Neural crest cell (in vitro differentiated cells): ENCODE results near the gene CACNB4. TPM values are rescaled to one million over a fixed set of nuclear protein-coding genes. Genes with fewer than 3 reads are reported as not detected.

Source experiments
- DNase-seq: peaks from one replicate; pipeline ENCODE4 v3.0.0; 2021; ENCODE audit warnings: low read depth, mixed read lengths, low spot score
- H3K27ac Mint-ChIP-seq: one replicate; pipeline ENCODE4 v1.8.0; 2021; ENCODE audit warnings: mild to moderate bottlenecking, mixed read lengths; ENCODE audit not compliant: unreplicated experiment
- H3K27me3 Mint-ChIP-seq: 2 replicates; pipeline ENCODE4 v1.8.0; 2021; ENCODE audit warnings: low read depth, mild to moderate bottlenecking, mixed read lengths
- H3K36me3 Mint-ChIP-seq: 2 replicates; pipeline ENCODE4 v1.8.0; 2021; ENCODE audit warnings: low read depth, mild to moderate bottlenecking, mixed read lengths
- H3K4me1 Mint-ChIP-seq: 2 replicates; pipeline ENCODE4 v1.8.0; 2021; ENCODE audit warnings: mixed read lengths
- H3K4me3 Mint-ChIP-seq: one replicate; pipeline ENCODE4 v1.8.0; 2021; ENCODE audit warnings: mild to moderate bottlenecking, mixed read lengths
- H3K9me3 Mint-ChIP-seq: 2 replicates; pipeline ENCODE4 v1.8.0; 2021; ENCODE audit warnings: mixed read lengths
- CTCF ChIP-seq: fragments of 200-600 bp; sonication (generic); conservative IDR thresholded peaks from 2 replicates; pipeline ENCODE4 v1.5.0; 2021; ENCODE audit warnings: antibody characterized with exemption, mild to moderate bottlenecking
- total RNA-seq: library from RNA; stranded (reverse); gene quantifications from 2 replicates; pipeline ENCODE4 v1.2.1, GENCODE V29; 2021

The CACNB4 gene
- total RNA-seq, 1 donor from 2014 or later, result 6.9 TPM

GRCh38 chr2:151853070-151853758 lies 245.6 kb downstream of the CACNB4 start:
- Mint-ChIP-seq H3K36me3 (no peaks in the 10 kb centered on the region), H3K27ac (no peak overlapping the region), H3K4me1 (peaks cover 10% of the 10 kb centered on the region), H3K27me3 (no peaks in the 10 kb centered on the region), H3K4me3 (no peak overlapping the region), H3K9me3 (no peaks in the 10 kb centered on the region)
- TF ChIP-seq CTCF, result no peak
- no peak for DNase-seq

GRCh38 chr2:151852260-151853069 lies 246.4 kb downstream of the CACNB4 start:
- Mint-ChIP-seq H3K36me3 (no peaks in the 10 kb centered on the region), H3K27me3 (no peaks in the 10 kb centered on the region), H3K27ac (no peak overlapping the region), H3K9me3 (no peaks in the 10 kb centered on the region), H3K4me3 (no peak overlapping the region), H3K4me1 (peaks cover 10% of the 10 kb centered on the region)
- DNase-seq, result no peak
- no peak for TF ChIP-seq CTCF

GRCh38 chr2:151851761-151852160 lies 247.1 kb downstream of the CACNB4 start:
- TF ChIP-seq CTCF, result no peak
- Mint-ChIP-seq H3K4me1 (peaks cover 10% of the 10 kb centered on the region), H3K27ac (no peak overlapping the region), H3K27me3 (no peaks in the 10 kb centered on the region), H3K9me3 (no peaks in the 10 kb centered on the region), H3K36me3 (no peaks in the 10 kb centered on the region), H3K4me3 (no peak overlapping the region)
- DNase-seq, result no peak

GRCh38 chr2:151849413-151850010 lies 249.3 kb downstream of the CACNB4 start:
- DNase-seq, result no peak
- Mint-ChIP-seq H3K4me3 (no peak overlapping the region), H3K9me3 (no peaks in the 10 kb centered on the region), H3K4me1 (peaks cover 15% of the 10 kb centered on the region), H3K27ac (no peak overlapping the region), H3K27me3 (no peaks in the 10 kb centered on the region), H3K36me3 (no peaks in the 10 kb centered on the region)
- no peak for TF ChIP-seq CTCF

- H3K27me3 Mint-ChIP-seq, result no peaks in the 10 kb centered on the region
- no peak overlapping the region for H3K4me3 Mint-ChIP-seq
- DNase-seq, result no peak
- no peak for TF ChIP-seq CTCF
- H3K27ac Mint-ChIP-seq, result no peak overlapping the region
- H3K4me1 Mint-ChIP-seq, result peaks cover 31% of the 10 kb centered on the region
- H3K9me3 Mint-ChIP-seq, result no peaks in the 10 kb centered on the region
- H3K36me3 Mint-ChIP-seq, result no peaks in the 10 kb centered on the region
These were observed 253.0 kb downstream of the CACNB4 start for GRCh38 chr2:151845884-151846283.
